Vagina (tissue), 2 donors: Measurements from ENCODE around the gene KRT73. TPM values are rescaled to one million over a fixed set of nuclear protein-coding genes. Genes with fewer than 3 reads are reported as not detected.

Experiments
- DNase-seq, 2 donors: peaks; one replicate each; pipeline ENCODE4 v3.0.0-alpha.2; 2017; ENCODE audit errors: extremely low spot score in 2 of 2
- H3K27ac ChIP-seq: fragments of 200-600 bp; sonication (generic); one replicate; pipeline ENCODE4 v1.5.1; 2019
- H3K27me3 ChIP-seq: fragments of 200-600 bp; sonication (generic); one replicate; pipeline ENCODE4 v1.5.1; 2019
- H3K36me3 ChIP-seq, 2 donors: fragments of 200-600 bp; sonication (generic); one replicate each; pipeline ENCODE4 v1.5.1; 2017 to 2019
- H3K4me1 ChIP-seq: fragments of 200-600 bp; sonication (generic); one replicate; pipeline ENCODE4 v1.5.1; 2019
- H3K4me3 ChIP-seq, 2 donors: fragments of 200-600 bp; sonication (generic); 1 replicate in 1 of 2; 2 replicates in 1 of 2; pipeline ENCODE4 v1.5.1; 2016 to 2019
- H3K9me3 ChIP-seq: fragments of 200-600 bp; sonication (generic); one replicate; pipeline ENCODE4 v1.5.1; 2019
- CTCF ChIP-seq, 3 experiments: fragments of 450-650 bp in 2 of 3; fragments of 200-600 bp in 1 of 3; sonication (generic) in 1 of 3; IDR thresholded peaks; one replicate each; pipeline ENCODE4 v1.5.1; 2017 to 2019; ENCODE audit warnings: antibody characterized with exemption in 3 of 3, mild to moderate bottlenecking in 2 of 3, moderate library complexity in 2 of 3
- POLR2A ChIP-seq, 2 donors: fragments of 450-650 bp; IDR thresholded peaks; one replicate each; pipeline ENCODE4 v1.6.1; 2017; ENCODE audit warnings: antibody characterized with exemption in 2 of 2, mild to moderate bottlenecking in 2 of 2, moderate library complexity in 2 of 2
- POLR2AphosphoS5 ChIP-seq, 2 donors: sonication (generic); formaldehyde crosslinking; IDR thresholded peaks; one replicate each; pipeline ENCODE4 v1.9.0; 2017; ENCODE audit warnings: antibody characterized with exemption in 2 of 2, mild to moderate bottlenecking in 2 of 2, low read depth in 1 of 2; ENCODE audit not compliant: insufficient read depth in 1 of 2
- intact Hi-C: fragments of 100-400 bp; cut with DNase I; formaldehyde crosslinking; loops from one replicate; pipeline ENCODE4 v1.15.1; 2023
- total RNA-seq: library from RNA; depleted of rRNA; stranded (reverse); fragments of >200 nt; gene quantifications from one replicate; pipeline ENCODE4 v1.2.3, GENCODE V29; 2016

Gene KRT73
- total RNA-seq, 1 donor from 2014 or later: not detected

DNA sequence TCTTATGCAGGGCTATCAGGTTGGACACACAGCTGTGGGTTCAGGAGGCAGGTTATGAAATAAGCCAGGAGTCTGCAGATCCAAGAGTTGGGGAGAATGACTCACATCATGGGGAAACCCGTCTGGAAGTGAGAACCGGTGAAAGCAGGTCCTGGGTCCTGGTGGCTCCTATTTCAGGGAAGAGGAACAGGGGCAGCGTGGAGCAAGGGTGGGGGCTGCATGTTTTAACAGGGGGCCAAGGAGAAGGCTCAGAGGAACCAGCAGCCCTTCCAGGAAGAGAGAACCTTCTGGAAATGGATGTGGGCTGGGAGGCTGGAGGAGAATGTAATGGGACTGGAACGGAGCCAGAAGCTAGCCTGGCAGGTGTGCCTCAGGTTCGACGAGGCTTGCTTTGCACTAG lies 36.9 kb downstream of the KRT73 start:
- Histone ChIP-seq H3K4me1 (no peaks in the 10 kb centered on the region), H3K27me3 (no peaks in the 10 kb centered on the region), H3K4me3 (no peak overlapping the region), H3K27ac (no peak overlapping the region), H3K9me3 (no peaks in the 10 kb centered on the region), H3K36me3 (no peaks in the 10 kb centered on the region)
- TF ChIP-seq POLR2A (IDR thresholded peaks at IDR 0.05) (no peak), POLR2AphosphoS5 (IDR thresholded peaks at IDR 0.05; ENCODE audit: insufficient read depth in 1 of 2, low read depth in 1 of 2) (peak in 1 of 2 donors; percentile 36)
- no peak for DNase-seq
- intact Hi-C loops: loop anchor here (5.0 kb wide), 1 partner anchor 296 kb away; no protein-coding TSS in a partner anchor

DNA sequence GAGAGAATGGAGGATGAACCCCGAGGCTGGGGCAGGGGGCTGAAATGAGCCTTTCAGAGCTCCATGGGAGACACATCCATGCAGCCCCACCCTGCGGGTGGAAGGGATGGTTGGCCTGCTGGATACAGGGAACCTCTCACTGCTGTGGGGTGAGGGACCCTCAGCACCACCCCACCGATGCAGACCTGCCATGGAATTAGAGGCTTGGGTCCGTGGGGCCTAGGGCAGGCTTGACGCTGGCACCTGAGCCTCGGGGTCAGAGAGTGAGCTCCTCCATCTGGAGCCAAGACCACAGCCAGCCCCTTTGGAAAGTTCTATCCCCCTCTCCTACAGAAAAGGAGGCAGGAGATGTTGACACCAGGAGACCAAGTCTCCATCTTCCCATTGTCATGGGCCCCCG lies 37.3 kb downstream of the KRT73 start:
- no peaks in the 10 kb centered on the region for H3K4me1 ChIP-seq
- H3K27ac ChIP-seq: peak overlapping the region; percentile 18
- H3K27me3 ChIP-seq: no peaks in the 10 kb centered on the region
- no peak for DNase-seq
- no peak overlapping the region for H3K4me3 ChIP-seq
- no peaks in the 10 kb centered on the region for H3K36me3 ChIP-seq
- intact Hi-C loops: loop anchor here (5.0 kb wide), 1 partner anchor 296 kb away; no protein-coding TSS in a partner anchor
- H3K9me3 ChIP-seq: no peaks in the 10 kb centered on the region
- TF ChIP-seq POLR2AphosphoS5 (IDR thresholded peaks at IDR 0.05; ENCODE audit: insufficient read depth in 1 of 2, low read depth in 1 of 2): no peak

- intact Hi-C loops: loop anchor here (5.0 kb wide), 1 partner anchor 297 kb away; no protein-coding TSS in a partner anchor
- DNase-seq: no peak
- Histone ChIP-seq H3K4me3 (no peak overlapping the region), H3K27me3 (no peaks in the 10 kb centered on the region), H3K9me3 (no peaks in the 10 kb centered on the region), H3K27ac (peak overlapping the region; percentile 21), H3K4me1 (no peaks in the 10 kb centered on the region), H3K36me3 (no peaks in the 10 kb centered on the region)
- TF ChIP-seq POLR2A (IDR thresholded peaks at IDR 0.05): no peak
- TF ChIP-seq CTCF (IDR thresholded peaks at IDR 0.05): no peak
- TF ChIP-seq POLR2AphosphoS5 (IDR thresholded peaks at IDR 0.05; ENCODE audit: insufficient read depth in 1 of 2, low read depth in 1 of 2): no peak
Observed at GRCh38 chr12:52580496-52580895, 37.9 kb downstream of the KRT73 start.

DNA sequence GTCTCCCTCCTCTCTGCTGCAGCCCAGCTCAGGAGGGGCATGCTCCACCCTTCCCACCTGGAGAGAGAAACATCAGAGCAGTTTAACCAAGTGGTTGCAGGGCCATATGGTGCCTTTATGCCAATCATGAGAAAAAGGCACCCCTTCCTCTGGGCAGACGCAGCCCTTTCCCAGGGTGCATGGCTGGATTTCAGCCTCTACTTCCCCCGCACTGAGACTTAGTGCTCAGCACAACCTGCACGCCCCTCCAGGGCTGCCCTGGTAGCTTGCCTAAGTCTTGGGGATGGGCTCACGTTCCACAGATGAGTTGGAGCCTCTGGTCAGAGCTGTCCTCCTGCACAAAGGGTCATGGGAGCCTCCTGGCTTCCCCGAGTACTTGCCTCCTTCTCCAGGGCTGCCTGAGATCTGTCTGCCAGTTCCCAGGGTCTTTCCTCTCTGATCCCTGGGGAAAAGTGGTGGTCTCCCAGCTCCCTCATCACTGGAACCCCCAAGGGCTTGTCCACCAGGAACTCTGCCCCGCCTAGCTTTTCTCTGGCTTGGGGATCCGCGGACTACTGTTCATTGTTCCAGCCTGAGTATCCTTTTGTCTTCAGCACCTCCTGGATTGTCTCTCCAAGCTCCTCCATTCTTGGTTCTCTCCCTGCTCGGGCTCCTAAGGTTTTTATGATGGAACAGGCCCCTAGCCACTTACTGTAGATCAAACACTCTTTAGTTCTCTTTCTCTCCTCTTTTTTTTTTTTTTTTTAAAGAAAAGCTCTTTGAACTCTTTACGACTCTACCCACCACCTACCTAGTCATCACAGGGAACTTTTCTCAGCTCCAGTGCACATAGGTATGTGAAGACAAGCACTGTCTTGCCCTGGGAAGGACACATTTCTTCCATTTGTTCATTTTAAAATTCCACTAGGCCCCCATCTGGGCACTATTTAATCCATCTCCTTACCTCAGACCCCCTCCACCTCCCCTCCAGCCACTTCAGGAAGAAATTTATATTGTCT lies 38.6 kb downstream of the KRT73 start:
- Histone ChIP-seq H3K9me3 (no peaks in the 10 kb centered on the region), H3K4me3 (no peak overlapping the region), H3K36me3 (no peaks in the 10 kb centered on the region), H3K4me1 (no peaks in the 10 kb centered on the region), H3K27me3 (no peaks in the 10 kb centered on the region), H3K27ac (peak overlapping the region; percentile 21)
- intact Hi-C loops: loop anchor here (5.0 kb wide), 1 partner anchor 298 kb away; no protein-coding TSS in a partner anchor
- no peak for DNase-seq
- TF ChIP-seq POLR2AphosphoS5 (IDR thresholded peaks at IDR 0.05; ENCODE audit: insufficient read depth in 1 of 2, low read depth in 1 of 2) (no peak), POLR2A (IDR thresholded peaks at IDR 0.05) (no peak), CTCF (IDR thresholded peaks at IDR 0.05) (no peak)

DNA sequence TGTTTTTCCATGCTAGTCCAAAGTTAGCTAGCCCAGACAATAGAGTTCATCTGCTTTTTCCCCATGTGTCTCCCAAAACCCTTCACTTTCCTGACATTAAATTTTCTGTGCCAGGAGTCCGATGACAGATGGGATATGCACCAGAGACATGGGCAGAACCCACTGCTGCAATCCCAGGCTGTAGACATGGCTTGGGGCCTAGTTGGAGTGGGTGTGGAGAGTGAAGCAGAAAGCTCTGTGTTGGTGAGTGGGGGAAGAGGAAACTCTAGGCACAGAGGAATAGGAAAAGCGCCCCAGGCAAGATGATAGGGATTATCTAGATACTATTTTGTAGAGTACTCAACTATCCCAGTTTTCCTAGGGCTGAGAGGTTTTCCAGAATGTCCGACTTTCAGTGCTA lies 39.9 kb downstream of the KRT73 start:
- no peaks in the 10 kb centered on the region for H3K9me3 ChIP-seq

More for the DNA sequence above, 39.9 kb downstream of the KRT73 start:
- Histone ChIP-seq H3K27ac (peak overlapping the region; percentile 5), H3K4me3 (no peak overlapping the region), H3K36me3 (no peaks in the 10 kb centered on the region), H3K27me3 (no peaks in the 10 kb centered on the region), H3K4me1 (no peaks in the 10 kb centered on the region)
- TF ChIP-seq POLR2A (IDR thresholded peaks at IDR 0.05): no peak
- TF ChIP-seq CTCF (IDR thresholded peaks at IDR 0.05): no peak
- TF ChIP-seq POLR2AphosphoS5 (IDR thresholded peaks at IDR 0.05; ENCODE audit: insufficient read depth in 1 of 2, low read depth in 1 of 2): no peak
- intact Hi-C loops: no loop called here
- no peak for DNase-seq
